Measurements from ENCODE around the gene ZNF438.

The ZNF438 gene

DNA sequence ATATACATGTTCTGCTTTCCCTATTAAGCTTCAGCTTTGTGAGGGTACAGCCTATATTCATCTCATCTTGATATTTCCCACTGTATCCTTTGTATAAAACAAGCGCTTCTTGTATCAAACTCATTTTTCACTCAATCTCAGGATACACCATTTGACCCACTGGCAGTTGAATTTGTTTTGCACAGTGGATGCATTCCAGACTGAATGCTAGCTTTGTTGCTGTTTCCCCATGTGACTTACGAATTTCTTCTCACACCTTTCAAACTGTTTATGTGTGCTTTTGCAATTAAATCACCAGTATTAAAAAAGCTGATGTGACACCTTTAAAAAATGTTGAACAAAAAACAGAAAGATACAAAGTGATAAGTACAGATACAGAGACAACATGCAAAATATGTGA, 180.9 kb downstream of the ZNF438 start:
- Histone ChIP-seq H3K27ac (ENCODE audit: low read depth, low read length) (no peak overlapping the region), H3K9ac (ENCODE audit: low read length in 5 of 5) (no peak overlapping the region), H3K36me3 (ENCODE audit: control insufficient read depth in 5 of 5, insufficient read depth in 5 of 5, low read length in 5 of 5) (peaks cover 0 to 36% (median 12%) of the 10 kb centered on the region in 5 donors), H3K9me3 (ENCODE audit: control insufficient read depth in 5 of 5, low read length in 5 of 5) (no peaks in the 10 kb centered on the region), H3K4me1 (ENCODE audit: control insufficient read depth in 5 of 5, insufficient read depth in 5 of 5, low read length in 5 of 5) (peaks cover 0 to 26% (median 20%) of the 10 kb centered on the region in 5 donors), H3K27me3 (ENCODE audit: control insufficient read depth in 5 of 5, insufficient read depth in 4 of 5, low read length in 5 of 5) (no peaks in the 10 kb centered on the region), H3K4me3 (ENCODE audit: low read depth in 1 of 5, low read length in 5 of 5) (no peak overlapping the region)

DNA sequence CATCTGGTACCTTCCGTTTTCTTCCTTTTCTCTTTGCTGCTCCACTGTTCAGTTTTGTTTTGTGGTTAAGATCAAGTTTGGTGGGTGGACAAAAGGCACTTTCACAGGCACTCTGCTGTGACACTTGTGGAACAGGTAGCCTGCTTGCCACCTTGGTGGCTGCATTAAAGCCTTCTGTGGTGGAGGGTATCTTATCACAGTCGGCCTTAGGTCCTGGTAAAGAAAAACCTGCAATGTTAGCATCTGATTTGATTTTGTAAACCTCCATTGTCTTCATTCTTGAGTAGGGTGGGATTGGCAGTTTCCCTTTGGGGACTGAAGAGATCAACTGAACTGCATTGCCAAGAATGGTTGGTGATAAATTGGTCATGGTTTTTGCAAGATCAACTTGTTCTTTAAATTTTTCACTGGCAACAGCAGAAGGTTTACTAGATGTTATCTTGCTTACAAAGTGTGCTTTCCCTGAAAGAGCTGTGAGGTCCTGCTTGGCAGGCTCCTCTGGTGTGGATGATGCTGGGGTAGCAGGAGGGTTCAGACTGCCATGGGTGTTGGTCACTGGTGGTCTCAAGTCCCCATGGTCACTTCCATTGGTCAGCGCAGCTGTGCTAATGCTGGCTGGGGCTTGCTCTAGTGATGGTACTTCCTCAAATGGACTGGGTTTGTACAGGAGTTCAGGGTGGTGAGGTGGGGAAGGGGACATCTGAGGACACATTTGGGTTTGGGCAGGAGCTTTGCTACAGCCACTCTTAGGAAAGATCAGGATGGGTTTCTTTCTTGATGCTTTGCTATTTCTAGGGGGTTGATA, 182.2 kb downstream of the ZNF438 start:
- Histone ChIP-seq H3K4me3 (ENCODE audit: low read depth in 1 of 5, low read length in 5 of 5) (no peak overlapping the region), H3K9me3 (ENCODE audit: control insufficient read depth in 5 of 5, low read length in 5 of 5) (no peaks in the 10 kb centered on the region), H3K27me3 (ENCODE audit: control insufficient read depth in 5 of 5, insufficient read depth in 4 of 5, low read length in 5 of 5) (no peaks in the 10 kb centered on the region), H3K4me1 (ENCODE audit: control insufficient read depth in 5 of 5, insufficient read depth in 5 of 5, low read length in 5 of 5) (peaks cover 0 to 24% (median 16%) of the 10 kb centered on the region in 5 donors), H3K36me3 (ENCODE audit: control insufficient read depth in 5 of 5, insufficient read depth in 5 of 5, low read length in 5 of 5) (peaks cover 0 to 47% (median 20%) of the 10 kb centered on the region in 5 donors), H3K9ac (ENCODE audit: low read length in 5 of 5) (no peak overlapping the region), H3K27ac (ENCODE audit: low read depth, low read length) (no peak overlapping the region)

DNA sequence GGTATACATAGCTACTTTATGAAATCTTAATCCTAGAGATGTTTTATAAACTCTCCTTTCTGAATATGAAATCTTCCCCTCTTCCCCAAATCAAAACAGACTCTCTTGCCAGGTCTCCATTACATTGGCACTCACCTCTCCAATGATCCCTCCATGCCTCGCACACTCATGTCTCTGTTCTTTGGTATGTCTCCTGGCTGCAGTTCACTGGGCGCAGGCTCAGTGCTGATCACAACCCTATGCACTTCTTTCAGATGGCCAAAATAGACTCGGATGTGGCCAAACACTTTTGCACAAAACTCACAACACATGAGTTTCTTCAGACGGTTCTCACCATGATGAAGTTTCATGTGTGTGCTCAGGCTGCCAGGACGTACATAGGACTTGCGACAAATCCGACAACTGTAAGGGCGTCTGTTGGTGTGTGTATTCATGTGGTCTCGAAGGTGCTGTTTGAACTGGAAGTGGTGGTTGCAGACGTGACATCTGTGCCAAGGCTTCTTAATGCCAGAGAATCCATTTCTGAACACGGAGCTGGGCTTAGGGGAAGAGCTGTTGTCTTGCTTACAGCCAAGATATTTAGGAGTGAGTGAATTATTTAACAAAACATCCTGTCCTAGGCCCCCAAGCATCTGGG, 183.2 kb downstream of the ZNF438 start:
- H3K4me1 ChIP-seq (ENCODE audit: control insufficient read depth in 5 of 5, insufficient read depth in 5 of 5, low read length in 5 of 5): peaks cover 0 to 24% (median 16%) of the 10 kb centered on the region in 5 donors
- H3K36me3 ChIP-seq (ENCODE audit: control insufficient read depth in 5 of 5, insufficient read depth in 5 of 5, low read length in 5 of 5): peaks cover 0 to 47% (median 20%) of the 10 kb centered on the region in 5 donors
- H3K27ac ChIP-seq (ENCODE audit: low read depth, low read length): no peak overlapping the region

DNA sequence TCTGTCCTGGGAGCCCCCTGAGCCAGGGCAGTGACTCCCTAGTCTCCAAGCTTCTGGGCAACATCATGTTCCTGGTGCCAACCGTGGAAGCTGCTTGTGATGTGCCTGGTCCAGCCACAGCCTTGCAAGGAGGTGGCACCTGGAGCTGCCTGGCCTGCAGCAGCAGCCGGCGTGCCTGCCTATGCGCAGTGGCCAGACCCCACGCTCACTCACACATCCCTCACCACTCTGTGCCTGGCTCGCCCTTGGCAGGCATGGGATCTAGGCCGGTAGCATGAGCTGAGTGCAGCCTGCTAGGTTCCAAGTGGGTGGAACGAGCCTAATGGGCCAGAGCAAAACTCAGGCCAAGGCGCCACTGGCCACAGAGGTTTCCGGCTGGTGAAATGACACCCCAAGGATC, 184.0 kb downstream of the ZNF438 start:
- Histone ChIP-seq H3K27me3 (ENCODE audit: control insufficient read depth in 5 of 5, insufficient read depth in 4 of 5, low read length in 5 of 5) (no peaks in the 10 kb centered on the region), H3K27ac (ENCODE audit: low read depth, low read length) (no peak overlapping the region), H3K4me3 (ENCODE audit: low read depth in 1 of 5, low read length in 5 of 5) (no peak overlapping the region), H3K9me3 (ENCODE audit: control insufficient read depth in 5 of 5, low read length in 5 of 5) (no peaks in the 10 kb centered on the region), H3K4me1 (ENCODE audit: control insufficient read depth in 5 of 5, insufficient read depth in 5 of 5, low read length in 5 of 5) (peaks cover 0 to 24% (median 16%) of the 10 kb centered on the region in 5 donors), H3K36me3 (ENCODE audit: control insufficient read depth in 5 of 5, insufficient read depth in 5 of 5, low read length in 5 of 5) (peaks cover 0 to 47% (median 20%) of the 10 kb centered on the region in 5 donors), H3K9ac (ENCODE audit: low read length in 5 of 5) (no peak overlapping the region)

More for the DNA sequence above, 183.2 kb downstream of the ZNF438 start:
- H3K27me3 ChIP-seq (ENCODE audit: control insufficient read depth in 5 of 5, insufficient read depth in 4 of 5, low read length in 5 of 5): no peaks in the 10 kb centered on the region
- H3K9me3 ChIP-seq (ENCODE audit: control insufficient read depth in 5 of 5, low read length in 5 of 5): no peaks in the 10 kb centered on the region
- H3K4me3 ChIP-seq (ENCODE audit: low read depth in 1 of 5, low read length in 5 of 5): no peak overlapping the region
- H3K9ac ChIP-seq (ENCODE audit: low read length in 5 of 5): no peak overlapping the region

DNA sequence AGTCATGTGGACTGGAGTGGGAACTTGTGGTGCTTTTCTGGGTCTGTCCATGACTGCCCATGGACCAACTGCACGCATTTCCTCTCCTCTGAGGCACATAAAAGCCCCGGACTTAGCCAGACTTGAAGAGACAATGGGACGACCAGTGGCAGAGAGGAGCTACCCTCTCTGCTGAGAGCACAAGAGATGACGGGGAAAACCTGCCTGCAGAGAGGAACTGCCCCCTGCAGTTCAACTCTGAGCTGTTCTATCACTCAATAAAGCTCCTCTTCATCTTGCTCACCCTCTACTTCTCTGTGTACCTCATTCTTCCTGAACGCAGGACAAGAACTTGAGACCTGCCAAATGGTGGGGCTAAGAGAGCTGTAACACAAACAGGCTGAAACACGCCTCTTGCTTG, 184.5 kb downstream of the ZNF438 start:
- no peaks in the 10 kb centered on the region for H3K27me3 ChIP-seq (ENCODE audit: control insufficient read depth in 5 of 5, insufficient read depth in 4 of 5, low read length in 5 of 5)
- peaks cover 0 to 24% (median 17%) of the 10 kb centered on the region in 5 donors for H3K4me1 ChIP-seq (ENCODE audit: control insufficient read depth in 5 of 5, insufficient read depth in 5 of 5, low read length in 5 of 5)
- H3K27ac ChIP-seq (ENCODE audit: low read depth, low read length): no peak overlapping the region
- no peak overlapping the region for H3K4me3 ChIP-seq (ENCODE audit: low read depth in 1 of 5, low read length in 5 of 5)
- no peak overlapping the region for H3K9ac ChIP-seq (ENCODE audit: low read length in 5 of 5)
- peaks cover 0 to 47% (median 20%) of the 10 kb centered on the region in 5 donors for H3K36me3 ChIP-seq (ENCODE audit: control insufficient read depth in 5 of 5, insufficient read depth in 5 of 5, low read length in 5 of 5)
- no peaks in the 10 kb centered on the region for H3K9me3 ChIP-seq (ENCODE audit: control insufficient read depth in 5 of 5, low read length in 5 of 5)

DNA sequence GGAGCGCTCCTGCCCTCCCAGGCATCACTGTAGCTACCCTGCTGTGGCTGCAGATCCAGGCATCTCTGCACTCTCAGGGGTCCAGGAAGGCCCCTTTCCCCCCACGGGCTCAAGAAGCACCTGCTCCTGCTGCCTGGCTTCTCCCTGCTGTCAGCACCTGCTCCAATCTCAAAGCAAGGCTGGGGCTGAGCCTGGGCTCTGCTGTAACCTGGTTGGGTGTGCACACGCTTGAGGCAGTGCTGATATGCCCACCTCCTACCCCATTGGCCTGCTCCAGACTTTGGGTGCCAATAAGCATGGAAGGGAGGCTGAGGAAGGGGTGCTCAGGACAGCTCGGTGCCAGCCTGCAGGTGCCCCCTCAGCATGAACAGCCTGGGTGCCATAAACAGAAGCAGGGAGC, 185.0 kb downstream of the ZNF438 start:
- Histone ChIP-seq H3K4me1 (ENCODE audit: control insufficient read depth in 5 of 5, insufficient read depth in 5 of 5, low read length in 5 of 5) (peaks cover 0 to 24% (median 21%) of the 10 kb centered on the region in 5 donors), H3K27me3 (ENCODE audit: control insufficient read depth in 5 of 5, insufficient read depth in 4 of 5, low read length in 5 of 5) (no peaks in the 10 kb centered on the region), H3K27ac (ENCODE audit: low read depth, low read length) (no peak overlapping the region), H3K9ac (ENCODE audit: low read length in 5 of 5) (no peak overlapping the region), H3K9me3 (ENCODE audit: control insufficient read depth in 5 of 5, low read length in 5 of 5) (no peaks in the 10 kb centered on the region), H3K4me3 (ENCODE audit: low read depth in 1 of 5, low read length in 5 of 5) (no peak overlapping the region), H3K36me3 (ENCODE audit: control insufficient read depth in 5 of 5, insufficient read depth in 5 of 5, low read length in 5 of 5) (peaks cover 0 to 47% (median 20%) of the 10 kb centered on the region in 5 donors)

DNA sequence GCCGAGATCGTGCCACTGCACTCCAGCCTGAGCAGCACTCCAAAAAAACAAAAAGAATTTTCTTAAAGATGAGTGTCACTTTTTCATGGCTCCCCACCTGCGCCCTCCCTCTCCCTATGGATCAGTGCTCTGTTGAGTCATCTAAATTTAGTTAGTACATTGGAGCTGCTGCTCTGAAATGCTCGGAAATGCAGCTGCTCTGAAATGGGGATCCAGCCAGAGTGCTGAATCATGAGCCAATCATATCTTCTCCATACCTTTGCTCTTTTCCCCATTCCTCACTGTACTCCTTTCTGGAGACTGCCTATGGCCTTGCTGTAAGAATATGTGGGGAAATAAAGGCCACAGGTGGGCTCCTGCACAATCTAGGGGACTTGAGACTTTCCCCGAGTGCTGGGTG, 188.8 kb downstream of the ZNF438 start:
- Histone ChIP-seq H3K9ac (ENCODE audit: low read length in 5 of 5) (no peak overlapping the region), H3K4me1 (ENCODE audit: control insufficient read depth in 5 of 5, insufficient read depth in 5 of 5, low read length in 5 of 5) (peaks cover 0 to 20% (median 13%) of the 10 kb centered on the region in 5 donors), H3K36me3 (ENCODE audit: control insufficient read depth in 5 of 5, insufficient read depth in 5 of 5, low read length in 5 of 5) (peaks cover 0 to 30% (median 12%) of the 10 kb centered on the region in 5 donors), H3K9me3 (ENCODE audit: control insufficient read depth in 5 of 5, low read length in 5 of 5) (no peaks in the 10 kb centered on the region), H3K4me3 (ENCODE audit: low read depth in 1 of 5, low read length in 5 of 5) (no peak overlapping the region), H3K27ac (ENCODE audit: low read depth, low read length) (no peak overlapping the region), H3K27me3 (ENCODE audit: control insufficient read depth in 5 of 5, insufficient read depth in 4 of 5, low read length in 5 of 5) (no peaks in the 10 kb centered on the region)

DNA sequence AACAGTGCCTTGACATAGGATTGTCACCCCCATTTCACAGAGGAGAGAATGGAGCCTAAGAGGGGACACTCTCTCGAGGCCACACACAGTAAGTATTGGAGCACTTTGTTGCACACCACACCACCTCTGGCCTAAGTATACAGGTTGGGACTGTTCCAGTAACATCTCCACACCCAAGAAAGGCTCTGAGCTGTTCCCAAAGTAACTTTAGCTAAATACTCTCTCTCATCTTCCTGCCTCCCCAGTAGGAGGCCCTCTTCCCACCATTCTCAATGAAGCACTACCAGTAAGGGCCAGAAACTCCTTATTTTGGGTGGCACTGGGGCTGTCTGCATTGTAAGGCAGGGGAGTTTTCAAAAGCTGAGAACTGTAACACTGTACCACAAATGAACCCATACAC, 189.5 kb downstream of the ZNF438 start:
- Histone ChIP-seq H3K9ac (ENCODE audit: low read length in 5 of 5) (no peak overlapping the region), H3K4me1 (ENCODE audit: control insufficient read depth in 5 of 5, insufficient read depth in 5 of 5, low read length in 5 of 5) (peaks cover 0 to 19% (median 10%) of the 10 kb centered on the region in 5 donors), H3K27ac (ENCODE audit: low read depth, low read length) (no peak overlapping the region)

DNA sequence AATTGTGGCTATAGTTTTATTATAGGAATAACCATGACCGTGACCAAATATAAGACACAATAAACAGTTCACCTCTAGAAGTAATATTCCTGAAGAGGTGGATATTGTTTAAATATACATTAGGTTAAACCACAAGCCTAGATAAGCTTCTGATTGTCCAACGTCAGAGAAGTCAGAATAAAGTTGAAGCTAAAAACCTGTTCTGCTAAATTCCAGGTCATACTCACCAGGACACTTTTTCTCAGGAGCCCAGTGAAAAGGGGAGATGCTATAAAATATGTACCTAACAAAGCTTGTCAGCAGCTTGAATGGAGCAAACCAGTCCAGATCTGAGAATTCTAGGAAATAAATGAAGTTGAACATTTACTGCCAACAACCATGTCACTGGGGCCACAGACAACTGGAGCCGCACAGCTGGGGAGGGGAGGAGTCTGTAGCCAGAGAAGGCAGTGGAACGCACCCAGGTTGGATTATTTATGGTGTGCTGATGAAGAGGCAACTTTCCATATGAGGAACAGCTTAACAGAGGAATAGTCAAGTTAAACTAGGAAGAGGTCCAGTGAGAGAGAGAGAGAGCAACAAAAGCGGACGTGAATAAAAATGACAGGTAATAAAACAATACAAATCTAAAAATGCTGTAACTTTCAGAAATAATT, 191.1 kb downstream of the ZNF438 start:
- no peak overlapping the region for H3K4me3 ChIP-seq (ENCODE audit: low read depth in 1 of 5, low read length in 5 of 5)
- no peak overlapping the region for H3K9ac ChIP-seq (ENCODE audit: low read length in 5 of 5)
- no peak overlapping the region for H3K27ac ChIP-seq (ENCODE audit: low read depth, low read length)
- peaks cover 0 to 30% (median 12%) of the 10 kb centered on the region in 5 donors for H3K4me1 ChIP-seq (ENCODE audit: control insufficient read depth in 5 of 5, insufficient read depth in 5 of 5, low read length in 5 of 5)
- peaks cover 0 to 8% (median 6%) of the 10 kb centered on the region in 5 donors for H3K36me3 ChIP-seq (ENCODE audit: control insufficient read depth in 5 of 5, insufficient read depth in 5 of 5, low read length in 5 of 5)
- H3K27me3 ChIP-seq (ENCODE audit: control insufficient read depth in 5 of 5, insufficient read depth in 4 of 5, low read length in 5 of 5): no peaks in the 10 kb centered on the region
- H3K9me3 ChIP-seq (ENCODE audit: control insufficient read depth in 5 of 5, low read length in 5 of 5): no peaks in the 10 kb centered on the region

More for the DNA sequence above, 189.5 kb downstream of the ZNF438 start:
- Histone ChIP-seq H3K9me3 (ENCODE audit: control insufficient read depth in 5 of 5, low read length in 5 of 5) (no peaks in the 10 kb centered on the region), H3K4me3 (ENCODE audit: low read depth in 1 of 5, low read length in 5 of 5) (no peak overlapping the region), H3K36me3 (ENCODE audit: control insufficient read depth in 5 of 5, insufficient read depth in 5 of 5, low read length in 5 of 5) (peaks cover 0 to 23% (median 7%) of the 10 kb centered on the region in 5 donors), H3K27me3 (ENCODE audit: control insufficient read depth in 5 of 5, insufficient read depth in 4 of 5, low read length in 5 of 5) (no peaks in the 10 kb centered on the region)

DNA sequence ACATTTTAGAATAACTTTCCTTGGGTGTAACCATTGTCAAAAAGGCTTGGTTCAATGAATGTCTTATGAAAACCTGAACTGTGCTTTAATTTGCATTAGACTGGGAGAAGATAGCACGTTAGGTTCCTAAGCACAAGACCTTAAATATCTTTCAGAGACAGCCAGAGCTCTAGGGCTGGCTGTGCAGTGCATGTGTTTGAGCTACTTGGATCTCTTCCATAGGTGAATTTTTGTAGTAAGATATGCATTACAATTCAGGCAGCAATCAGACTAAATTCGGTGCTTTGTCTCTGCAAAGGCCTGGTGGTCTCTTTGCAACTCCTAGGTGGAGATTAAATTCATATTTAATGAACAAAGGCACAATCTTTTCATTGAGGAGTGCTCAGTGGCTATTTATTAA, 192.0 kb downstream of the ZNF438 start:
- Histone ChIP-seq H3K4me1 (ENCODE audit: control insufficient read depth in 5 of 5, insufficient read depth in 5 of 5, low read length in 5 of 5) (peaks cover 0 to 37% (median 16%) of the 10 kb centered on the region in 5 donors), H3K9ac (ENCODE audit: low read length in 5 of 5) (no peak overlapping the region), H3K4me3 (ENCODE audit: low read depth in 1 of 5, low read length in 5 of 5) (no peak overlapping the region), H3K9me3 (ENCODE audit: control insufficient read depth in 5 of 5, low read length in 5 of 5) (no peaks in the 10 kb centered on the region), H3K27me3 (ENCODE audit: control insufficient read depth in 5 of 5, insufficient read depth in 4 of 5, low read length in 5 of 5) (no peaks in the 10 kb centered on the region), H3K36me3 (ENCODE audit: control insufficient read depth in 5 of 5, insufficient read depth in 5 of 5, low read length in 5 of 5) (peaks cover 0 to 1% (median under 1%) of the 10 kb centered on the region in 5 donors), H3K27ac (ENCODE audit: low read depth, low read length) (no peak overlapping the region)

Measured in subcutaneous abdominal adipose tissue (tissue), 5 donors.